HG03460 (cell line): ENCODE data around the gene TTC22.

Source experiments
- ATAC-seq: cut with Tn5 transposase; IDR thresholded peaks from one replicate; pipeline ENCODE4 v1.9.1; 2021; ENCODE audit not compliant: unreplicated experiment

Gene TTC22

GRCh38 chr1:54810153-54810942, 9.2 kb upstream of the TTC22 start:
- ATAC-seq = peak; percentile 51

- ATAC-seq = no peak
Measured at GRCh38 chr1:54809496-54810074, 8.5 kb upstream of the TTC22 start.

- ATAC-seq = no peak
Measured at GRCh38 chr1:54808443-54809207, 7.5 kb upstream of the TTC22 start.

- no peak for ATAC-seq
Measured at GRCh38 chr1:54807756-54808155, 6.6 kb upstream of the TTC22 start.

- ATAC-seq = no peak
Measured at GRCh38 chr1:54806931-54807611, 5.9 kb upstream of the TTC22 start.

GRCh38 chr1:54805981-54806381, 4.9 kb upstream of the TTC22 start:
- no peak for ATAC-seq

GRCh38 chr1:54805466-54805865, 4.3 kb upstream of the TTC22 start:
- no peak for ATAC-seq

- no peak for ATAC-seq
Measured at GRCh38 chr1:54804471-54805132, 3.5 kb upstream of the TTC22 start.

GRCh38 chr1:54803761-54804470, 2.8 kb upstream of the TTC22 start:
- ATAC-seq = no peak

GRCh38 chr1:54800041-54800898, 853 bp downstream of the TTC22 start:
- no peak for ATAC-seq

GRCh38 chr1:54798769-54799641, 2.1 kb downstream of the TTC22 start:
- no peak for ATAC-seq

GRCh38 chr1:54798206-54798605, 2.9 kb downstream of the TTC22 start:
- ATAC-seq = no peak

GRCh38 chr1:54796902-54797301, 4.2 kb downstream of the TTC22 start:
- ATAC-seq = no peak

- ATAC-seq = no peak
Measured at GRCh38 chr1:54795841-54796468, 5.2 kb downstream of the TTC22 start.

GRCh38 chr1:54795356-54795665, 5.8 kb downstream of the TTC22 start:
- ATAC-seq = no peak

- no peak for ATAC-seq
Measured at GRCh38 chr1:54794451-54795355, 6.4 kb downstream of the TTC22 start.

- ATAC-seq = no peak
Measured at GRCh38 chr1:54792686-54793282, 8.3 kb downstream of the TTC22 start.
